Stimulated activated CD8-positive, alpha-beta memory T cell treated with anti-CD3 and anti-CD28 coated beads, Interleukin-7, amount 100 ng/mL, for 1 hour (primary cell): Measurements from ENCODE around the gene RMP24.
"Not testable (repeated sequence)": the region's sequence is repeated elsewhere in the genome, so short reads cannot be mapped to it uniquely, and the experiment has no call there.

Source experiments
- DNase-seq, 2 donors: peaks; one replicate each; pipeline ENCODE4 v3.0.0-alpha.2; 2020; ENCODE audit warnings: low read depth in 2 of 2

The RMP24 gene

DNA sequence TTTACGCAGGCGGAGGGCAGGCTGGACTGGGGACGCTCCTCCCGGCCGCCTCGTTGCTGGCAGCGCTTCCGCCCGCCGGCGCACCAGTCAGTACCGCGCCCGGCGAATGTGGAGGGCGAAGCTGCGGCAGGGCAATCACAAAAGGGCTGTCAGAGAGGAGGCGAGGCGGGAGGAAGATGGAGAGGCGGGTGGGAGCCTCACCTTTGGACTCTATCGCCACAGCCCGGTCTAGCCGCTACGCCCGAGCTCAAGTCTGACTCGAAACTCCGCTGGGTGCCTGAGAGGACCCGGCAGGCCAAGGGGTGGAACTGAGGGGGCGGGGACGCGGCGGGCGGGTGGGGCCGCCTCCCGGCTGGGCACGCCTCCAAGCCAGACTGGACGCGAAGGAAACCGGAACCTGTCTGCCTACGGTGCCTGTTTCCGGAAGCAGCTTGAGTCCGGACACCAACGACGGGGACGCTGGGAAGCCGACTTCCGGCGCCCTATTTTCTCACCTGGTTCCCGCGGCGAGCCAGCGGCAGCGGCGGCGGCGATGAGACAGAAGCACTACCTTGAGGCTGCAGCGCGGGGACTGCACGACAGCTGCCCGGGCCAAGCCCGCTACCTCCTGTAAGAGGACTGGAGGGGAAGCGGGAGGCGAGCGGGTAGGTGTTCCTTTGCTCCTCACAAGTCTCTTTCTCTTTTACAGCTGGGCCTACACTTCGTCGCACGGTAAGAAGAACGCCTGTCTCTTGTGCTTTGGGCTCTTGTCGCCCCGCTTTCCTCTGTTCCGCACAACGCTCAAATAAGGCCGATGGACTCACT, at the start of gene RMP24:
Gene RMP24, plus strand, starts transcription at position 483 of the 804 bp plus-strand sequence.
- DNase-seq = peak; percentile 89 to 90

DNA sequence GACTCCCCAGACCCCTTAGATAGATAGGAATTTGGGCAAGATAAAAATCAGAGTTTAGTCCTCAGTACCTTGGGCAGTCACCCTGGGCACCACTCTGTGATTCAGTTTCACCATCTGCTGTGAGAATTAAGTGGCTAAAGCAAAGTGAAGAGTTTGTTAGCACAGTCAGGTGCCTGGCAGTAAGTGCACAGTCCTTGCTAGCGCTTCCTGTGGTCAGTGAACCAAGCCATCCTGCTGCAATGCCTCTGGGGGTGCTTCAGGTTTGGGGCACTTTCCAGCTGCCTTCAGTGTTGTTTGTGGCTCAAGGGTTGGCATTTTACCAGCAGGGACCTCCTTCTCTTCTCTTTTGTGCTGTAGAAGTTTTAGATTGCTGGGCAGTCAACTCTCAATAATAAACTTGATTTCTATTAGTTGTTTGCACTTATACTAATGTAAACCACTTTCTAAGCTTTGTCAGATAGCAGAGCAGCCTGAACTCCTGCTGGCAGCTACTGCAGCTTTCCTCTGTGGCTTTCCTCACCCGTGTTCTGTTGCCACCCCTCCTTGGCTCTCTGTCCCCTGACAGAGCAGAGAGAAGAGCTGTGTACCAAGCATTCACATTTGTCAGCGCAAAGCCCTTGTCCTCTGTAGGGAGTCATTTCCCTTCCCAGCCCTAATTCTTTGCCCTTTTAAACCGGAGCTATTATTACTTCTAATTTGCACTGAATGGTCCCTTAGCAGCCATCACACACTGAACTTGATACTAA, 48.4 kb upstream of the RMP24 start:
- DNase-seq = no peak

DNA sequence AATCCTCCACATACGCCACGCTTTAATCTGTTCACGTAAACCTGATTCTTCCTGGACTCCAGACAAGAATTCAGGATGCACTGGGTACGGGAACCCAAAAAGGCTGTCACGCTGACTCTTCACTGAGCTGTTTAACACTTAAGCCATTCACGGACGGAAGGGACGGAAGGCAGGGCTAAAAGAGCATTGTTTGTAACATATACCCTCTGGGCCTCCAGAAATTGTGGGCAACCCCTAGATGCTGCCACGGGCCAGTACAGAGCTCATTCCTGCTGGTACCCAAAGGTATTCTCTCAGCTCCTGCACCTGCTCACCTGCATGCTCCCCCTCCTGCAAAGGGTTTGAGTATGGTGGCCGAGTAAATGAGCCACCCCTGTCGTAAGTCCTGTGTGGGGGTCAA, 45.6 kb upstream of the RMP24 start:
- DNase-seq = no peak

DNA sequence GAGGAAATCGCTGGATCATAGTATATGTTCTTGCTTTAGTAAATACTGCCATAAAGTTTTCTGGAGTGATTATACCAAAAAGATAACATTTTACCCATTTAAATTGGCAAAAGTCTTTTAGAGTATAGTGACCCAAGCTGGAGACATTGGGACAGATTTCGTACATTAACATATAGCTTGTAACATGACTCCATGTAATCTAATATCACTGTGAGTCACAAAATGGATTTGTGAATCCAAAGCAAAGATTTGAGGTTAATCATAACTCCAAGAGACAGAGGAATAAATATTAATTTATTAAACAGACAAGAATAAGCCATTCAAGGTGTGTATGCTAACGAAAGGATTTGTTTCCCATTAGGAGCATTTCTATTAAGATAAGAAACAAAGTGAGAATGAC, 45.0 kb upstream of the RMP24 start:
- no peak for DNase-seq

DNA sequence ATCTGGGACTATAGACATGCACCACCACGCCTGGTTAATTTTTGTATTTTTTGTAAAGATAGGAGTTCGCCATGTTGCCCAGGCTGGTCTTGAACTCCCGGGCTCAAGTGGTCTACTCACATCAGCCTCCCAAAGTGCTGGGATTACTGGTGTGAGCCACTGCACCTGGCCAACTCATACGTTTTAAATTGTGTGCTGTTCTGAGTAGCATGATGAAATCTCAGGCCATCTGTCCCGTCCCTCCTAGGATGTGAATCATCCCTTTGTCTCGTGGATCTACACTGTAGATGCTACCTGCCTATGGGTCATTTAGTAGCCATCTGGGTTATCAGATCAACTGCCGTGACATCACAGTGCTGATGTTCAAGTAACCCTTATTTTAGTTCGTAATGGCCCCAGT, 38.5 kb upstream of the RMP24 start:
- no peak for DNase-seq

DNA sequence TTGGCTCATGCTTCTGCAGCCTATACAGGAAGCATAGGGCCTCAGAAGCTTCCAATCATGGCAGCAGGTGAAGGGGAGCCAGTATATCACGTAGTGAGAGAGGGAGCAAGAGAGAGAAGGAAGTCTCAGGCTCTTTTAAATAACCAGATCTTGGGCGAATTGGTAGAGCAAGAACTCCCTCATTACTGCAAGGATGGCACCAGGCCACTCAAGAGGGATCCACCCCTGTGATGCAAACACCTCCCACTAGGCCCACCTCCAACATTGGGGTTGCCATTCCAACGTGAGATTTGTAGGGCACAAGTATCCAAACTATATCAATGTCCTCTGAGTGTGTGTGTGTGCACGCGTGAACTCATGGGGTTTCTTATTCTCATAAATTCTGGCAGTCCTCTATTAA, 37.6 kb upstream of the RMP24 start:
- DNase-seq = no peak

DNA sequence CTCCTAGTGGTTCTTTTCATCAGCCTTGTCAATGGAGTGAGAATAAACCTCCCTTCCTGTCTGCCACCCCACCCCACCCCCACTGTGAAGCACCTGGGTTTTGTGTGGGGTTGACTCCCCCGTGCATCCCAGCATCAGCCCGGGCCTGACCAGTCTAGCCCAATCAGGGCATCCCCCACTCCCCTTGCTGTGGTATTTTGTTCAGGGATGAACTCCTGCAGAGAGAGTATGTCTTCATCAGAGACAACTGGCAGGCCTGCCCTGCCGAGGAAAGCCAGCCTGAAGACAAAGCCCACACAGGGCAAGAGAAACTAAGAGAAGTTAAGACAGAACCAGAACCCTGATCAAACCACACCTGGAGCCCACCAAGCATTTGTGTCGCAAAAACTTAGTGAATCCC, 36.7 kb upstream of the RMP24 start:
- DNase-seq = no peak

DNA sequence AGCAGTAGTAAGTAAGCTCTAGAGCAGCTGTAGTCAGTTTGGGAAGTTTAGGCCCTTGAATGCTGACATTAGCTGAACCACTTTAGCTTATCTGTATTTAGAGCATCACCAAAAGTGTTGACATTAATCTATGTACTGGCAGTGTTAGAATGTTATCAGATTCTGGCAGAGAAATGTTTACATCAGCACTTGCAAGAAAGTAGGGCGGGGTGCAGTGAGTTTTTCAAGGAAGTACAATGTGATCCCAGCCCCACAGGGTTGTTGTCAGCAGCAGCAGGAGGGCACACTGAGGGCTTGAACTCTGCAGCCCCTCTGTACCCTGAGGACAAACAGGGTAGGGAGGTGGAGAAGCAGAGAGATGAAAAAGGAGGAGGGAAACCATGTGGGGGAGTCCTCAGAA, 35.5 kb upstream of the RMP24 start:
- no peak for DNase-seq

DNA sequence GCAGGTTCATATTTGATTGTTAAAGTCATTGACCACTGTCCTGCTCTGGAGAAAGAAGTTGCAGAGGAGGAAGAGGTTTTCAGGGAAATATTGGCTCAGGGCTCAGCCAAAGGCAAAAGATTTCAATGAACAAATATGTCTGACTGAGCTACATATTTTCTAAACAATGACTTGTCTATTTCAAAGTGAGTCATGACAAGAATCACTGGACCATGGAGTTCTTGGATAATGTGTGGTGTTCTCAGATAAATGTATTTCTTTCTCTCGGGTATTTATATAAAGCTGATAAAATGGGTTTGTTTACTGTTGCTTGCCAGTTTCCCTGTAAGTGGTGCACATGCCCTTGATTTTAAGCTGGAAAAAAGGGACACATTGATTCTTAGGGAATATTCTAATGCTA, 34.3 kb upstream of the RMP24 start:
- no peak for DNase-seq

DNA sequence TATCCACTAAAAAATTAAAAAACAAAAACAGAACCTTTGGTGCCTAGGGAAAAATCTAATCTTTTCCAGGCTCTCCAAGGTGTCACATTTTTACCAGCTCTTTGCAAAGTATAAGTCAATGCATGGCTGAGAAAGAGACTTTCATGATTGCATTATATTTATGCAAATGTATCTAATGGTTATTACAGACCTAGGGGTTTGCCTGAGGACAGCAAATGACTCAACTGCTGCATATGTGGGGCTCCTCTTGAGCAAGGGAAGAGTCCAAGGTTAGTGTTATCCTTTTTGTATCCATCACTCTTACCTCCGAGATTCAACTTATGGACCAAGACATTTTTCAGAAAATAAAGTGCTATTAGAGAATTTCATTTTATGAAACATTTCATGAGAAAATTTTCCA, 33.9 kb upstream of the RMP24 start:
- DNase-seq = no peak

DNA sequence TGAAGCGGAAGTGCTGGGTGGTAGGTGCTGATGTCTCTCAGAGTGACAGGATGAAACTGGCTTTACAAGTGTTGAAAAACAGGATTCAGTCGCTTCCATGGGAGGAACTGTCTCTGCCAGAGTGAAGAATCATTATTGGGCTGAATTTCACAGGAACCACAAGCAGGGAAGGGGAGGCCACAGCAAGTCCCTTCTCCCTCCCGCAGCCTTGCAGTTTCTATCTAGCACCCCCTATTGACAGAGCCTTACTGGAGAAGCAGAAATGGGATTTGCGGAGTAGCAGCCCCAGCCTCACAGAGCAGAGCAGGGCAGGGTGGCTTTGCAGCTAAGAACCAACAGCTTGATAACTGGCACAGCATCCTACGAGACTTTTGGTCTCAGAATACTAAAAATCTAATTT, 33.3 kb upstream of the RMP24 start:
- no peak for DNase-seq

DNA sequence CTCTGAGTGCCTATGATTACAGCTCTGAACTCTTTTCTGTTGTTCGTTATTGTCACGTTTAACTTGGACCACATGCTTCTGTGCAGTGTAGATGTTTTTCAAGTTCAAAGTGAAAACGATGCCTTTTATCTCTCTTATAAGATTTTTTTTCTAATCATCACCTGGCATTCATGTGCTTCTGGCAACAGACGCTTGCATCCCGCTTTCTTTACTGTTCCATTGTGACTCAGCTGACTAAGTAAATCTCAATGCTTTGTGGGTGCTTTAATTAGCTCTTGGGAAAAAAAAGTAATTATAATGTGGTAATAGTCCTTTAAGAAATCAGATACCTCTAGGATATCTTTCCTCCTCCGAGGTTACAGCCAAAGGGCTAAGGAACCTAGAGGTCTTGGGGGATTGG, 31.2 kb upstream of the RMP24 start:
- no peak for DNase-seq

DNA sequence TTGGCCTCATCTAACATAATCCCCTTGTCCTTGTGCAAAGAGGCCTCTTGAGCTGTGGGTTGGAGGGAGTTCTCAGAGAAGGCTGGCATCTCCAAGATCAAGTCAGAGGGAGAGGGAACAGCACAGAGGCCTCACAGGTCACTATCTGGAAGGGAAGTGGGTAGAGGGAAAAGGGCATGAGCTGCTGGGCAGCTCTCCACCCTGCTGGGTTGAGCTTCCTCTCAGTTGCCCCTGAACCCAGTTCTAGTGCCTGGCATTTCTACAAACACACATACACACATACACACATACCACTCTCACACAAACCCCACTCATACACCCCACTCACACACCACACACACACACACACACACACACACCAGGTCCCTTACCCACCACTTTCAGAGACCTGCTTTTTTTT, 30.3 kb upstream of the RMP24 start:
- DNase-seq = no peak

DNA sequence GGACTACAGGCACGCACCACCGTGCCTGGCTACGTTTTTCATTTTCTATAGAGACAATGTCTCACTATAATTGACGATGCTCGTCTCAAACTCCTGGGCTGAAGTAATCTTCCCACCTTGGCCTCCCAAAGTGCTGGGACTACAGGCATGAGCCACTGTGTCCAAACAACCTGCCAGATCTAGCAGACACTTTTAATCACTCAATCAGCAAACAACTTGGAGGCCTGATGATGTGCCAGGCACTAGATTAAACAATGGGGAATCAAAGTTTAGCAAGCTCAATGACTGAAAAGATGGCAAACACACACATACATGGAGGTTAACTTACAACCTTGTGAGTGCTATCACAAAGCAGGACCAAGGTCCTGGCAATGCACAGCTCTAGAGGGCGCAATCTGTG, 29.8 kb upstream of the RMP24 start:
- no peak for DNase-seq

DNA sequence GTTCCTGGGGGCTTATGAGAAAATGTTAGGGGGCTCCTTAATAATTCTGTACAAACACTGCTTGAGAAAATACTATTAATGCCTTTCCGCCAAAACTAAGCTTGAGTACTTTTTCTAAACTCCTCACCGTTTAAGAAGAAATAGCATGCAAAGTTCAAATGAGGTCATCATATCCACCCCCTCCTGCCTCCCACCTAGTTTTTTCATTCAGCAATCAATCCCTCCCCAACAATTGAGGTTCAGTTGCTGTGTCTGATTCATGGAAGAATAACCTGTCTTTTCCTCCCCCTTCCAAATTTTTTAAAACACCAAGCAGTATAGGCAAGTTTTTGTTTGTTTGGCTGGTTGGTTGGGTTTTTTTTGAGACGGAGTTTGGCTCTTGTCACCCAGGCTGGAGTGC, 24.4 kb upstream of the RMP24 start:
- DNase-seq = no peak

DNA sequence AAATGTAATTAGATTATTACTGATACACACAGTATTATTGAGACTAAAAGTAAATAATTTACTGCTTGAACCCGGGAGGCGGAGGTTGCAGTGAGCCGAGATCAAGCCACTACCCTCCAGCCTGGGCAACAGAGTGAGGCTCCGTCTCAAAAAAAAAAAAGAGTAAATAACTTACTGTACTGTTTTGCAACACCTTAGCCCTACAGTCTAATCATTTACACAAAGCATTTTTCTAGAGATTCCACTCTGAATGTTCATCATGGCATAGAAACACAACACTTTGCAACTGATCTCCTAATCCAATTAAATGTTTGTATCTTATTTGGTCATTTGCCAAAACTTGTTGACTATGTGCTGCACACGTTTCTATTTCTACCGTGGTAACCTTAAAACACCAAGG, 23.4 kb upstream of the RMP24 start:
- no peak for DNase-seq

DNA sequence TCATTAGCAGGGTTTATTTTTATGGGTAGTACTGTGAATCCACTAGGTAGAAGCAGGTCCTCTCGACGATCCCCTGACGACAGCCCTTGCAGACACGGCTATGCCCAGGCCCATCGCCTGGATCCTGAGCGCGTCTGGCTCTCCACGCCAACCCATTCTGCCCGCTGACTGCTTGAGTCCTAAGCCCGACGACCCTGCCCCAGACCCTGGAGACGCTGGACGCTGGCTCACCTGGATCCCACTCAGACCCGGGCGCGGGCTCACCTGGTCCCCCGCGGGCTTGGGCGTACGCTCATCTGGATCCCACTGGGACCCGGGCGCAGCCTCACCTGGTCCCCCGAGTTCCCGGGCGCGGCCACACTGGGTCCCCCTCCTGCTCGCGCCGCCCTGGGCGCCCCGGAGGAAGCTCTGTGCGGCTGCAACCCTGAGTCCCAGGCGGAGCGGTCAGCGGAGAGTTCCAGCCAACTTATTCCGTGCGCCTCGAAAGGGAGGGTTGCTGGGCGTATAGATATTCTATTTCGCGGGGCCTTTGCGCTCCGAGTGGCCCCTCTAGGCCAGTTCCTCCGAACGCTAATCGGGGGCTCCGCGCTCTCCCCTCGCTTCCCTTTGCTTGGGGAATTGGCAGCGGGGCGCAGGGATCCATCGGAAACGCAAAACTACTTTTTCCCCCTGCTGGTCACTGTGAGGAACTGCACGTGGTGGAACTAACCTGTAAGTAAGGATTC, 22.4 kb upstream of the RMP24 start:
- DNase-seq = peak; percentile 29 to 32

DNA sequence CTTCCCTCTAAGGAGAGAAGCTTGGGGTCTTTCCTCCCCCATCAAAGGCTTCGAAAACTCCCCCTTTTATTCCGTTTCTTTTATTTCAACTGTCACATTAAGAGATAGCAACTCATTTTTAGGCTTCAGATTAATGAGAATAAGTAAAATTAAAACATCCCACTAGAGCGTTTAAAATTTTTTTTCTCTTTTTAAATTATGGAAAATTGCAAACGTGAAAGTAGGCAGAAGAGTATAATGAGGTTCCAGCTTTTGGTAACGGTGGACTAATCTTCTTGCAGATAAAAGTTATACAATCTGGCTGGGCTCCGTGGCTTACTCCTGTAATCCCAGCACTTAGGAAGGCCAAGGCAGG, 21.9 kb upstream of the RMP24 start:
- no peak for DNase-seq

DNA sequence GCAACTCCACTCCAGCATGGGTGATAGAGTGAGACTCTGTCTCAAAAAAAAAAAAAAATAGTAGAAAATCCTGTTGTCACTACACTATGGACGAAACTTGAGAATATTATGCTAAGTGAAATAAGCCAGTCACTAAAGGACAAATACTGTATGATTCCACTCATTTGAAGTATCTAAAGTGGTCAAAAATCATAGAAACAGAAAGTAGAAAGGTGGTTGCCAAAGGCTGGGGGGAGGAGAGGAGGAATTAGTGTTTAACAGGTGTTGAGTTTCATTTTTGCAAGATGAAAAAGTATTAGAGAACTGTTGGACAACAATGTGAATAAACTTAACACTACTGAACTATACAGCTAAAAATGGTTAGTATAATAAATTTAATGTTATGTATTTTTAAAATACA, 18.8 kb upstream of the RMP24 start:
- no peak for DNase-seq

DNA sequence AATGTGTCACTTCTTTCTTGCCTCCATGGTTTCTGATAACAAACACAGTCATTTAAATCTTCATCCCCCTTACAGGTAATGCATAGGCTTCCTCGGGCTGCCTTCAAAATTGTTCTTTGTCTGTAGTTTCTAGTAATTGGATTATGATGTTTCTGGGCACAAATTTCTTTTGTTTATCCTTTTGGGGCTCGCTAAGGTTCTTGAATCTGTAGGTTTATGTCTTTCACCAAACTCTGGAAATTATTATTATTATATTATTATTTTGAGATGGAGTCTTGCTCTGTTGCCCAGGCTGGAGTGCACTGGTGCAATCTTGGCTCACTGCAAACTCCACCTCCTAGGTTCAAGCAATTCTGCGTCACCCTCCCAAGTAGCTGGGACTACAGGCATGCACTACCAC, 16.3 kb upstream of the RMP24 start:
- DNase-seq = no peak

DNA sequence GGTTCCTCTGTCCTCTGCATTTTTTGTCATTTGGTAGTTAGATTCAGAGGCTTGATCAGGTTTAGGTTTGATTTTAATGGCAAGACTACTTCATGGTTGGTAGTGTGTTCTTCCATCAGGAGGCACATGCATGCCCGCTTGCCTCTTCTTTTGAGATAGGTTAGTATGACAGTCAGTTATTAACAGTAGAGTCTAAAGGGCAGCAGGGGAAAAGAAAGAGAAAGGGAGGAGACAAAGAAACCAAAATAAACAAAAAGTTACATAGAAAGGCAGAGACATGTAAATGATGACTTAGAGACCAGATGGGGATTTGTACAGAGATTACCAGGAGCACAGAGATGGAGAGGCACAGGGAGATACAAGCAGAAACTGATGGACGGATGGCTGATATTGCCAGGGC, 10.2 kb upstream of the RMP24 start:
- no peak for DNase-seq

DNA sequence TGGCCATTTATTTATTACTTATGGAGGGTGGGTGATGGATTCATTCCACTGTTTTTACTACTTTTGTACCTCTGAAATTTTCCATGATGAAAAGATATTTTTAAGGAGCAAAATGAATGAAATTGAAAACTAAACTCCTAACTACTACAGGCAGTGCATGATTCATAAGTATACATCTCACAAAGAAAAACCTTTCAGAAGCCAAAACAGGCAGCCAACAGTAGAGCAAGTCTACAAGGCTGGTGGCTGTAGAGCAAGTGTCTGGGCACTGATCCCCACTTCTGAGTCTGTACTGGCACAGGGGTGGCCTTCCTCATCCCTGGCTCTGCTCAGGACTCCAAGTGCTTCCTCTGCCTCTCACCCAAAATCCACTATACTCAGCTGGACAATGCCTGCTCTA, 8.2 kb upstream of the RMP24 start:
- no peak for DNase-seq

DNA sequence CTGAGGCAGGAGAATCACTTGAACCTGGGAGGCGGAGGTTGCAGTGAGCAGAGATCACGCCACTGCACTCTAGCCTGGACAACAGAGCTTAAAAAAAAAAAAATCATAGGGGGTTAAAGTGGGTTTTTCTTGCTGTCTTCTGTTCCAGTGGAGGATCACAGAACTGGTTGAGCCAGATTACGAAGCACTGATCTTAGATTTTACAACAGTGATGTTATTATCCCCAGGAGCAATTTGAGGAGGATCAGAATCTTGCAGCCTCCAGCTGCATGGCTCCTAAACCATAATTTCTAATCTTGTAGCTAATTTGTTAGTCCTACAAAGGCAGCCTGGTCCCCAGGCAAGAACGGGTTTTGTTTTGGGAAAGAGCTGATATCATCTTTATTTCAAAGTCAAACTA, 4.6 kb upstream of the RMP24 start:
- not testable (repeated sequence) for DNase-seq
